Jurkat, Clone E6-1 (cell line): ENCODE measurements around the gene GABARAP.

Experiments
- DNase-seq: peaks from one replicate; pipeline ENCODE4 v3.0.0-alpha.2; 2011; ENCODE audit warnings: low read depth, low spot score
- H3K4me3 ChIP-seq: 2 replicates; pipeline ENCODE4 v1.5.1; 2011; ENCODE audit warnings: mild to moderate bottlenecking, low read length, control low read depth, moderate library complexity

GABARAP gene

GRCh38 chr17:7242717-7243452, 636 bp upstream of the GABARAP start:
- DNase-seq: peak; percentile 95

GRCh38 chr17:7241090-7241733, 1.0 kb downstream of the GABARAP start:
- peak overlapping the region; percentile 96 for H3K4me3 ChIP-seq
- no peak for DNase-seq

More at GRCh38 chr17:7242717-7243452, 636 bp upstream of the GABARAP start:
- peak overlapping the region; percentile 96 for H3K4me3 ChIP-seq

GRCh38 chr17:7240375-7240774, 1.9 kb downstream of the GABARAP start:
- DNase-seq: no peak
- H3K4me3 ChIP-seq: peak overlapping the region; percentile 58

GRCh38 chr17:7239091-7240027, 2.9 kb downstream of the GABARAP start, which contains the start of gene PHF23:
Gene PHF23, minus strand, starts transcription at chr17:7239457. Its CDS starts 178 bp downstream, at chr17:7239279.
- DNase-seq: peak; percentile 99
- peak within 1 kb of the TSS; percentile 98 for H3K4me3 ChIP-seq

GRCh38 chr17:7238420-7239090, 3.7 kb downstream of the GABARAP start:
- DNase-seq: no peak
- peak overlapping the region; percentile 98 for H3K4me3 ChIP-seq

- DNase-seq: peak; percentile 65
- H3K4me3 ChIP-seq: peak overlapping the region; percentile 98
Observed at GRCh38 chr17:7237761-7238419, 4.4 kb downstream of the GABARAP start.

- peak overlapping the region; percentile 98 for H3K4me3 ChIP-seq
- DNase-seq: no peak
Observed at GRCh38 chr17:7237266-7237760, 4.9 kb downstream of the GABARAP start.

GRCh38 chr17:7236808-7237207, 5.4 kb downstream of the GABARAP start:
- H3K4me3 ChIP-seq: no peak overlapping the region
- DNase-seq: no peak

GRCh38 chr17:7235693-7236665, 6.3 kb downstream of the GABARAP start:
- no peak for DNase-seq
- no peak overlapping the region for H3K4me3 ChIP-seq

GRCh38 chr17:7234083-7234951, 7.9 kb downstream of the GABARAP start, which contains the start of gene DVL2:
Gene DVL2, minus strand, starts transcription at chr17:7234517. Its CDS starts 255 bp downstream, at chr17:7234262.
- peak within 1 kb of the TSS; percentile 74 for H3K4me3 ChIP-seq
- DNase-seq: peak; percentile 92

- H3K4me3 ChIP-seq: peak overlapping the region; percentile 74
- DNase-seq: no peak
Observed at GRCh38 chr17:7233701-7234082, 8.6 kb downstream of the GABARAP start.

- no peak for DNase-seq
- no peak overlapping the region for H3K4me3 ChIP-seq
Observed at GRCh38 chr17:7232114-7232513, 10.1 kb downstream of the GABARAP start.

GRCh38 chr17:7229504-7229903, 12.7 kb downstream of the GABARAP start:
- no peak for DNase-seq
- no peak overlapping the region for H3K4me3 ChIP-seq

- no peak for DNase-seq
- no peak overlapping the region for H3K4me3 ChIP-seq
Observed at GRCh38 chr17:7228920-7229319, 13.3 kb downstream of the GABARAP start.

GRCh38 chr17:7226721-7227710, 15.2 kb downstream of the GABARAP start:
- no peak for DNase-seq
- no peak overlapping the region for H3K4me3 ChIP-seq
